ENCODE measurements around the gene ULBP1. TPM values are rescaled to one million over a fixed set of nuclear protein-coding genes. Genes with fewer than 3 reads are reported as not detected.

ULBP1 gene
- total and polyA plus RNA-seq, 4 donors: 0.59 to 6.2 (median 1.8) TPM

GRCh38 chr6:149974825-149975224, 11.1 kb downstream of the ULBP1 start:
- no peak for ATAC-seq (ENCODE audit: insufficient read depth, low FRiP score)
- WGBS, 2 donors: 53 to 55% methylated on average over 3 of the region's 3 CpGs
- Histone ChIP-seq H3K4me3 (no peak overlapping the region), H3K4me1 (ENCODE audit: control insufficient read depth in 5 of 5, insufficient read depth in 5 of 5, low read length in 5 of 5) (no peaks in the 10 kb centered on the region), H3K9ac (ENCODE audit: insufficient read depth in 1 of 2, low read length in 2 of 2) (no peak overlapping the region), H3K27ac (ENCODE audit: low read depth in 1 of 2, low read length in 1 of 2) (no peak overlapping the region), H3K36me3 (ENCODE audit: control insufficient read depth in 4 of 4, insufficient read depth in 4 of 4, low read length in 4 of 4) (no peaks in the 10 kb centered on the region), H3K9me3 (ENCODE audit: control insufficient read depth in 4 of 4, insufficient read depth in 3 of 4, low read length in 3 of 4) (peaks cover 0 to 2% (median 0%) of the 10 kb centered on the region in 4 donors), H3K27me3 (ENCODE audit: control insufficient read depth in 3 of 3, insufficient read depth in 3 of 3, low read length in 2 of 3) (peaks cover 0 to 46% (median 24%) of the 10 kb centered on the region in 3 donors)
- no peak for DNase-seq
- no peak for TF ChIP-seq CTCF (IDR thresholded peaks at IDR 0.05; ENCODE audit: control extremely low read depth, extremely low read depth)

- H3K9me3 ChIP-seq (ENCODE audit: control insufficient read depth in 4 of 4, insufficient read depth in 3 of 4, low read length in 3 of 4): peaks cover 0 to 2% (median 0%) of the 10 kb centered on the region in 4 donors
- no peak overlapping the region for H3K27ac ChIP-seq (ENCODE audit: low read depth in 1 of 2, low read length in 1 of 2)
- no peak for ATAC-seq (ENCODE audit: insufficient read depth, low FRiP score)
- H3K27me3 ChIP-seq (ENCODE audit: control insufficient read depth in 3 of 3, insufficient read depth in 3 of 3, low read length in 2 of 3): peaks cover 0 to 42% (median 20%) of the 10 kb centered on the region in 3 donors
- no peak overlapping the region for H3K4me3 ChIP-seq
- no peak for TF ChIP-seq CTCF (IDR thresholded peaks at IDR 0.05; ENCODE audit: control extremely low read depth, extremely low read depth)
- no peaks in the 10 kb centered on the region for H3K36me3 ChIP-seq (ENCODE audit: control insufficient read depth in 4 of 4, insufficient read depth in 4 of 4, low read length in 4 of 4)
- no peaks in the 10 kb centered on the region for H3K4me1 ChIP-seq (ENCODE audit: control insufficient read depth in 5 of 5, insufficient read depth in 5 of 5, low read length in 5 of 5)
- H3K9ac ChIP-seq (ENCODE audit: insufficient read depth in 1 of 2, low read length in 2 of 2): no peak overlapping the region
- DNase-seq: no peak
Measured at GRCh38 chr6:149975400-149975799, 11.7 kb downstream of the ULBP1 start.

GRCh38 chr6:149977221-149977620, 13.5 kb downstream of the ULBP1 start:
- Histone ChIP-seq H3K27me3 (ENCODE audit: control insufficient read depth in 3 of 3, insufficient read depth in 3 of 3, low read length in 2 of 3) (peaks cover 0 to 43% (median 30%) of the 10 kb centered on the region in 3 donors), H3K36me3 (ENCODE audit: control insufficient read depth in 4 of 4, insufficient read depth in 4 of 4, low read length in 4 of 4) (no peaks in the 10 kb centered on the region), H3K27ac (ENCODE audit: low read depth in 1 of 2, low read length in 1 of 2) (no peak overlapping the region), H3K4me1 (ENCODE audit: control insufficient read depth in 5 of 5, insufficient read depth in 5 of 5, low read length in 5 of 5) (no peaks in the 10 kb centered on the region), H3K4me3 (no peak overlapping the region), H3K9me3 (ENCODE audit: control insufficient read depth in 4 of 4, insufficient read depth in 3 of 4, low read length in 3 of 4) (peaks cover 0 to 2% (median 0%) of the 10 kb centered on the region in 4 donors), H3K9ac (ENCODE audit: insufficient read depth in 1 of 2, low read length in 2 of 2) (no peak overlapping the region)
- no peak for TF ChIP-seq CTCF (IDR thresholded peaks at IDR 0.05; ENCODE audit: control extremely low read depth, extremely low read depth)
- ATAC-seq (ENCODE audit: insufficient read depth, low FRiP score) (no peak), DNase-seq (no peak)
- 81 to 89% methylated on average over 4 of the region's 4 CpGs for WGBS, 2 donors

GRCh38 chr6:149978610-149979009, 14.9 kb downstream of the ULBP1 start:
- ATAC-seq (ENCODE audit: insufficient read depth, low FRiP score) (no peak), DNase-seq (no peak)
- Histone ChIP-seq H3K4me1 (ENCODE audit: control insufficient read depth in 5 of 5, insufficient read depth in 5 of 5, low read length in 5 of 5) (no peaks in the 10 kb centered on the region), H3K36me3 (ENCODE audit: control insufficient read depth in 4 of 4, insufficient read depth in 4 of 4, low read length in 4 of 4) (no peaks in the 10 kb centered on the region), H3K9ac (ENCODE audit: insufficient read depth in 1 of 2, low read length in 2 of 2) (no peak overlapping the region), H3K4me3 (no peak overlapping the region), H3K9me3 (ENCODE audit: control insufficient read depth in 4 of 4, insufficient read depth in 3 of 4, low read length in 3 of 4) (peaks cover 0 to 2% (median 0%) of the 10 kb centered on the region in 4 donors), H3K27ac (ENCODE audit: low read depth in 1 of 2, low read length in 1 of 2) (no peak overlapping the region), H3K27me3 (ENCODE audit: control insufficient read depth in 3 of 3, insufficient read depth in 3 of 3, low read length in 2 of 3) (peaks cover 0 to 47% (median 40%) of the 10 kb centered on the region in 3 donors)
- TF ChIP-seq CTCF (IDR thresholded peaks at IDR 0.05; ENCODE audit: control extremely low read depth, extremely low read depth): no peak
